C4-2B (cell line): ENCODE results near the gene PPP2R2C.

Source experiments
- CTCF ChIP-seq: fragments of 450-650 bp; conservative IDR thresholded peaks from 2 replicates; pipeline ENCODE4 v1.5.1; 2017; ENCODE audit warnings: mild to moderate bottlenecking
- ZFX ChIP-seq: fragments of 450-650 bp; IDR thresholded peaks from 2 replicates; pipeline ENCODE4 v1.6.1; 2017

- no peak for TF ChIP-seq CTCF
- TF ChIP-seq ZFX, result no peak
Measured at GRCh38 chr4:6270636-6271121, 201.7 kb downstream of the PPP2R2C start.
